A549 (cell line): ENCODE results near the gene NR2C2AP. TPM values are rescaled to one million over a fixed set of nuclear protein-coding genes. Genes with fewer than 3 reads are reported as not detected.

Source experiments
- ATAC-seq, 2 experiments: fragments of 200-7000 bp in 1 of 2; fragments of >200 bp in 1 of 2; cut with Nextera tagmentation in 1 of 2; cut with Tn5 transposase in 1 of 2; 3 replicates each; pipeline versions ENCODE4 v1.8.0 to v1.9.1; 2018 to 2020; ENCODE audit warnings: mild to moderate bottlenecking in 1 of 2, moderate library complexity in 1 of 2
- CTCF ChIA-PET: fragments of 300-600 bp; sonication (Branson Sonifier 250); formaldehyde crosslinking; extraction: SDS; loops from one replicate; lab custom pipeline; 2021; ENCODE audit warnings: antibody characterized with exemption, inconsistent platforms; lab: Yijun Ruan, JAX
- POLR2A ChIA-PET: fragments of 350-600 bp; formaldehyde crosslinking; extraction: SDS; loops from one replicate; lab custom pipeline; 2021; ENCODE audit warnings: antibody characterized with exemption, inconsistent platforms; lab: Yijun Ruan, JAX
- DNase-seq, 2 experiments: peaks; one replicate each; pipeline versions ENCODE4 v3.0.0 to v3.0.0-alpha.2; 2011 to 2016; ENCODE audit warnings: low read depth in 1 of 2, low spot score in 1 of 2
- FAIRE-seq: peaks from 2 replicates; lab custom pipeline; 2011; peaks lifted over from hg19 to GRCh38; lab: Jason Lieb, UNC
- H3K27ac ChIP-seq, 2 experiments: fragments of >200 bp; sonication (Bioruptor Twin); formaldehyde crosslinking; 3 replicates each; pipeline ENCODE4 v1.5.1; 2016 to 2017
- H3K4me1 ChIP-seq: fragments of >200 bp; sonication (Bioruptor Twin); formaldehyde crosslinking; 3 replicates; pipeline ENCODE4 v1.6.1; 2016
- H3K4me2 ChIP-seq: fragments of >200 bp; sonication (Bioruptor Twin); formaldehyde crosslinking; 3 replicates; pipeline ENCODE4 v1.6.1; 2016
- H3K4me3 ChIP-seq: fragments of >200 bp; sonication (Bioruptor Twin); formaldehyde crosslinking; 3 replicates; pipeline ENCODE4 v1.5.1; 2016
- H3K9me3 ChIP-seq: fragments of >200 bp; sonication (Bioruptor Twin); formaldehyde crosslinking; 3 replicates; pipeline ENCODE4 v1.6.1; 2016
- CHD4 ChIP-seq: fragments of 200-600 bp; sonication (generic); IDR thresholded peaks from 2 replicates; pipeline ENCODE4 v1.6.1; 2016; ENCODE audit warnings: antibody characterized with exemption, mild to moderate bottlenecking, borderline replicate concordance
- EHF ChIP-seq: fragments of 250-450 bp; sonication (Bioruptor Pico); IDR thresholded peaks from 2 replicates; pipeline ENCODE4 v1.5.0; 2020; ENCODE audit warnings: mild to moderate bottlenecking
- GATA3 ChIP-seq: IDR thresholded peaks from 2 replicates; pipeline ENCODE4 v1.6.1; 2012; ENCODE audit warnings: borderline replicate concordance
- HEYL ChIP-seq: fragments of 250-450 bp; sonication (Bioruptor Pico); IDR thresholded peaks from 2 replicates; pipeline ENCODE4 v1.8.0; 2021; ENCODE audit warnings: mild to moderate bottlenecking, moderate library complexity
- HOXB5 ChIP-seq: fragments of 250-450 bp; sonication (Bioruptor Pico); IDR thresholded peaks from 2 replicates; pipeline ENCODE4 v1.5.0; 2020; ENCODE audit warnings: mild to moderate bottlenecking, moderate library complexity
- KDM1A ChIP-seq: fragments of 200-600 bp; sonication (generic); IDR thresholded peaks from 2 replicates; pipeline ENCODE4 v1.6.1; 2016; ENCODE audit warnings: low read depth, mild to moderate bottlenecking
- MAZ ChIP-seq: fragments of 150-350 bp; IDR thresholded peaks from 2 replicates; pipeline ENCODE4 v1.6.1; 2014; ENCODE audit warnings: antibody characterized with exemption, low read depth, low read length, borderline replicate concordance
- MYC ChIP-seq: IDR thresholded peaks from 2 replicates; pipeline ENCODE4 v1.6.1; 2012; ENCODE audit warnings: mild to moderate bottlenecking, inconsistent platforms, low read length, improper control_type of control experiment, borderline replicate concordance
- RARB ChIP-seq: fragments of 250-450 bp; sonication (Bioruptor Pico); IDR thresholded peaks from 2 replicates; pipeline ENCODE4 v1.8.0; 2021; ENCODE audit warnings: mild to moderate bottlenecking, moderate library complexity
- RCOR1 ChIP-seq: fragments of 150-350 bp; IDR thresholded peaks from 2 replicates; pipeline ENCODE4 v1.6.1; 2014; ENCODE audit warnings: antibody characterized with exemption, low read length, low read depth
- TP53 ChIP-seq: fragments of 250-450 bp; sonication (Bioruptor Pico); IDR thresholded peaks from 2 replicates; pipeline ENCODE4 v1.5.0; 2021; ENCODE audit warnings: mild to moderate bottlenecking, moderate library complexity
- ZFP36 ChIP-seq: fragments of 450-650 bp; IDR thresholded peaks from 2 replicates; pipeline ENCODE4 v1.6.1; 2014; ENCODE audit warnings: borderline replicate concordance; ENCODE audit not compliant: partially characterized antibody
- ZSCAN20 ChIP-seq: fragments of 250-450 bp; sonication (Bioruptor Pico); IDR thresholded peaks from 2 replicates; pipeline ENCODE4 v1.8.0; 2022; ENCODE audit warnings: mild to moderate bottlenecking, moderate library complexity
- WGBS: methylation state at CpG from one replicate; pipeline ENCODE4 v1.1.6; 2017; ENCODE audit errors: missing lambda C conversion rate; 5-methylcytosine and 5-hydroxymethylcytosine counted together
- polyA plus RNA-seq, 4 experiments: library from polyadenylated mRNA; depleted of rRNA in 3 of 4; stranded (reverse); fragments of >200 nt; fragmentation: RNase III in 1 of 4; extraction: RNeasy Plus Mini Kit Qiagen cat#74134 plus additional on column Dnase treatment in 1 of 4; gene quantifications; 2 replicates in 3 of 4; 3 replicates in 1 of 4; pipeline ENCODE4 v1.2.3, GENCODE V29; 2011 to 2017
- TF ChIP-seq, protein P1 (sequence below): IDR thresholded peaks from 2 replicates; pipeline ENCODE4 v1.6.1; 2012
- TF ChIP-seq, protein P2 (sequence below): fragments of 250-450 bp; sonication (Bioruptor Pico); IDR thresholded peaks from 2 replicates; pipeline ENCODE4 v1.5.0; 2020; ENCODE audit warnings: low read depth, mild to moderate bottlenecking, moderate library complexity

The NR2C2AP gene
- polyA plus RNA-seq, 2 of the 4 experiments (the other 2 are of a cell fraction), result 20.0 to 24.6 TPM

DNA sequence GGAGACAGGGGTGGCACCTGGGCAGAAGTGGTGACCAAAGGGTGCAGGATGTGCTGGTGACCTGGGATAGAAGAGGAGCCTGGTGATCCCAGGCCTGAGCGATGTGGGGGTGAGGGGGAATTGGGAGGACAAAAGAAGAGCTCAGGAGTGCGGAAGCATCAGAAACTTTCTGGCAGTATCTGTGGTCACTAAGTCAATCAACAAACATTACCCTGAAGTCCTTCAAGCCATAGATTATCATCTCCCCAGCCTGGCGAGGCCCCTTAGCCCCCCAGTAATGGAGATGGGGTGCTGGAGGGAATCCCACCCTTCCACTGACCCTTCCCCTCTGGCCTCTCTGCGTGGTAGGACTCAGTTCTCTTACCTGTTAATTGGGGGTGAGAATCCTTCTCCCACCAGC is 43.7 kb downstream of the NR2C2AP start (continued):
- TF ChIP-seq, protein P1, sequence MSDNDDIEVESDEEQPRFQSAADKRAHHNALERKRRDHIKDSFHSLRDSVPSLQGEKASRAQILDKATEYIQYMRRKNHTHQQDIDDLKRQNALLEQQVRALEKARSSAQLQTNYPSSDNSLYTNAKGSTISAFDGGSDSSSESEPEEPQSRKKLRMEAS, result no peak
- TF ChIP-seq HOXB5 (CRISPR knock-in tag), result no peak
- TF ChIP-seq CHD4, result no peak
- no peak for TF ChIP-seq TP53

DNA sequence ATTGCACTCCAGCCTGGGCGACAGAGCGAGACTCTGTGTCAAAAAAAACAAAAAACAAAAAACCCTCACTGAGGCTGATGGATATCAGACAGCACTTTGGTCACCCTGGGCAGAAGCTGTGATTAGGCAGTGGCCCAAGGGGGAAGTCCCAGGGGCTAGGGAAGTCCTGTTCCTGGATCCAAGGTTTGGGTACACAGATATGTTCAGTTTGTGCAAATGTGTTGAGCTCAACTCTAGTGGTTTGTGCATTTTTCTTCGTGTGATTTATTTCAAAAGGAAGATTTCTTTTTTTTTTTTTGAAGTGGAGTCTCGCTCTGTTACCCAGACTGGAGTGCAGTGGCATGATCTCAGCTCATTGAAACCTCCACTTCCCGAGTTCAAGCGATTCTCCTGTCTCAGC is 45.4 kb downstream of the NR2C2AP start:
- TF ChIP-seq GATA3, result no peak
- TF ChIP-seq, protein P2, sequence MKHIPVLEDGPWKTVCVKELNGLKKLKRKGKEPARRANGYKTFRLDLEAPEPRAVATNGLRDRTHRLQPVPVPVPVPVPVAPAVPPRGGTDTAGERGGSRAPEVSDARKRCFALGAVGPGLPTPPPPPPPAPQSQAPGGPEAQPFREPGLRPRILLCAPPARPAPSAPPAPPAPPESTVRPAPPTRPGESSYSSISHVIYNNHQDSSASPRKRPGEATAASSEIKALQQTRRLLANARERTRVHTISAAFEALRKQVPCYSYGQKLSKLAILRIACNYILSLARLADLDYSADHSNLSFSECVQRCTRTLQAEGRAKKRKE (CRISPR knock-in tag), result no peak
- TF ChIP-seq HEYL (CRISPR knock-in tag), result no peak
- TF ChIP-seq MAZ, result no peak
- no peak for TF ChIP-seq ZSCAN20 (CRISPR knock-in tag)
- DNase-seq (no peak), ATAC-seq (no peak), FAIRE-seq (no peak)
- CTCF ChIA-PET, result interaction anchor here (1.3 to 2.9 kb wide), 3 partner anchors 10 to 18 kb away, joined by 3 to 21 read pairs (median 8); no protein-coding TSS in a partner anchor
- 81% methylated on average over 6 of the region's 6 CpGs for WGBS
- no peaks in the 10 kb centered on the region for H3K9me3 ChIP-seq
- H3K27ac ChIP-seq, result no peak overlapping the region
- no peak overlapping the region for H3K4me3 ChIP-seq
- H3K4me2 ChIP-seq, result no peak overlapping the region
- POLR2A ChIA-PET, result no interaction called here
- no peaks in the 10 kb centered on the region for H3K4me1 ChIP-seq

DNA sequence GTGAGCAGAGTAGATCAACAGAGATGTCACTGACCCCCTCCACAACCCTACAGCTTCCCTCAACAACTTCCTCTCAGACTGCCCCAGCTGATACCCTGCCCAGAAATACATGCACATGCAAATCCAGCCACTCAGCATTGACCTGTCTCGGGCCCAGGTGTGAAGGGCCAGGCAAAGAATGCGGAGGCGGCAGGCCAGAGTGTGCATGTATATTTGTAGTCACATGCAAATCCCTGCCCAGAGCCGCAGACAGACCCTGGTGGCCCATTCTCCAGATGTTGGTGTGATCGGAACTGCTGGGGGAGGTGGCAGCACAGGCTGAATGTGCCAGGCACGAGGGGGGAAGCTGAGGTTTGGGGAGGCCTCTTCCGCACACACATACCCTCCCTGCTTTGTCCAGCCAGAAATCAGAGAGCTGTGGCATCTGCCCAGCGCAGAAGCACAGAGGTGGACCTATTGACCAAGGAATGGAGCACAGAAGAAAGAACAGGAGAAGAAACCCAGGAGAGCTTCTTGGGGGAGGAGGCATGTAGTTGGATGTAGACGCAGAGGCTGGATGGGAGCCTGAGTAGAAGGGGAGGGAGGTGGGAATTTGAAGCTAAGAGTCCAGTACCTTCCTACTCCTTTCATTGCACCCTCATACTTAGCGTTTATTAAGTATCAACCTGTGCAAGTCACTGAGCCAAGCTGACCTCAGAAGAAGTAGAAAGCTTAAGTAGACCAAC is 47.6 kb downstream of the NR2C2AP start:
- TF ChIP-seq ZFP36 (peak; percentile 58), KDM1A (no peak)
- TF ChIP-seq, protein P2 (CRISPR knock-in tag), result no peak
- CTCF ChIA-PET, result interaction anchor here (0.8 to 2.9 kb wide), 7 partner anchors 10 to 70 kb away, joined by 3 to 21 read pairs (median 4); no protein-coding TSS in a partner anchor
- no peak overlapping the region for H3K4me3 ChIP-seq

DNA sequence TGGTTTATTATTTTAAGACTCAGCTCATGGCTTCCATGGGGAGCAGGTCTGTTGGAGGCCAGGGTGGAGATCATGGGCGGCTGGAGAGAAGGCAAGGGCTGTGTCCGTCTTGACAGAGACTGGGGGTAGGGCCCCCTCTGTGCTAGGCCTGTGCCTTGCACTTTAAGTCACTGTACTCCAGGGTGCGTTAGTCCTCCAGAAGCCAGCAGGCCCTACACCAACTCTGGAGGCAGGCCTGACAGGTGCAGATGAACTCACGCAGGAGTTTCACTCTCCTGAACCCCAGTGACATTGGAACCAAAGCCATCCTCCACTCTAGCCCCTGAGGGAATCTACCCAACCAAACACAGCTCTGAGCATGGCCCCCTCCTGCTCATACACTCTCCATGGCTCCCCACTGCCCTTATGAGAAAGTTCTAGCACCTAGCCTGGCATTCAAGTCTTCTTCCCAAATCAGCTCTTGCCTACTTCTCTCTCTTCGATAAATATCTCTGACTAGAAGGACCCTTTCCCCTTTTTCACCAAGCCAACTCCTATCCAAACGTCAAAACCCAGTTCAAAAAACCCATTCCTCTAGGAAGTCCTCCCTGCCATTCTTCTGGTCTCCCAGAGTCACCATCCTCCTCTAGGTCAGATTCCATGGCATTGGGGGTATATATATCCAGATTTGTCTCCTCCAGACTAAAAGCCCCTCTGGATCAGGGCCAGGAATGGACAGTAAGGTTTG is 48.3 kb downstream of the NR2C2AP start:
- ATAC-seq, result no peak
- H3K4me2 ChIP-seq, result no peak overlapping the region
- H3K4me1 ChIP-seq, result no peaks in the 10 kb centered on the region
- TF ChIP-seq RARB (CRISPR knock-in tag) (no peak), RCOR1 (no peak), EHF (CRISPR knock-in tag) (no peak), MYC (no peak), HEYL (CRISPR knock-in tag) (no peak)
- TF ChIP-seq, protein P2 (CRISPR knock-in tag), result no peak
- DNase-seq, result no peak
- FAIRE-seq, result no peak
- POLR2A ChIA-PET, result no interaction called here
- 96% methylated on average over 3 of the region's 6 CpGs for WGBS
- no peak overlapping the region for H3K27ac ChIP-seq
- no peaks in the 10 kb centered on the region for H3K9me3 ChIP-seq
- no peak overlapping the region for H3K4me3 ChIP-seq
- CTCF ChIA-PET, result interaction anchor here (0.9 to 2.7 kb wide), 7 partner anchors 9 to 188 kb away, joined by 3 to 11 read pairs (median 4); no protein-coding TSS in a partner anchor

More for the DNA sequence above, 47.6 kb downstream of the NR2C2AP start:
- ATAC-seq, result no peak
- POLR2A ChIA-PET, result no interaction called here
- Histone ChIP-seq H3K27ac (no peak overlapping the region), H3K4me2 (no peak overlapping the region), H3K4me1 (no peaks in the 10 kb centered on the region), H3K9me3 (no peaks in the 10 kb centered on the region)
- no peak for DNase-seq
- no peak for FAIRE-seq
- WGBS, result 76% methylated on average over 8 of the region's 10 CpGs
